BJ (cell line): ENCODE data around the gene OR10C1. TPM values are rescaled to one million over a fixed set of nuclear protein-coding genes. Genes with fewer than 3 reads are reported as not detected.

ENCODE experiments used
- CTCF ChIA-PET: fragments of 350-600 bp; formaldehyde crosslinking; extraction: SDS; loops from one replicate; lab custom pipeline; 2021; ENCODE audit warnings: antibody characterized with exemption, inconsistent platforms; lab: Yijun Ruan, JAX
- POLR2A ChIA-PET: fragments of 300-600 bp; sonication (Branson Sonifier 250); formaldehyde crosslinking; extraction: SDS; loops from one replicate; lab custom pipeline; 2021; ENCODE audit warnings: antibody characterized with exemption; lab: Charles Lee
- DNase-seq: peaks from one replicate; pipeline ENCODE4 v3.0.0-alpha.2; 2011; ENCODE audit warnings: low read depth
- H3K27me3 ChIP-seq: 2 replicates; pipeline ENCODE4 v1.6.0; 2011; ENCODE audit warnings: low read length; ENCODE audit not compliant: control insufficient read depth, insufficient read depth
- H3K36me3 ChIP-seq: 2 replicates; pipeline ENCODE4 v1.5.1; 2011; ENCODE audit warnings: low read length; ENCODE audit not compliant: control insufficient read depth, insufficient read depth
- H3K4me3 ChIP-seq: 2 replicates; pipeline ENCODE4 v1.5.1; 2011; ENCODE audit warnings: low read depth, mild to moderate bottlenecking, control low read depth, low read length
- polyA plus RNA-seq: library from polyadenylated mRNA; depleted of rRNA; stranded (reverse); fragments of >200 nt; gene quantifications from 2 replicates; pipeline ENCODE4 v1.2.3, GENCODE V29; 2011
- TF ChIP-seq, protein P1 (sequence below): IDR thresholded peaks from 2 replicates; pipeline ENCODE4 v1.5.1; 2011; ENCODE audit warnings: low read depth, mild to moderate bottlenecking, control low read depth, inconsistent platforms, low read length, moderate library complexity; ENCODE audit not compliant: insufficient read depth

Gene OR10C1
- polyA plus RNA-seq, 1 experiment: not detected

DNA sequence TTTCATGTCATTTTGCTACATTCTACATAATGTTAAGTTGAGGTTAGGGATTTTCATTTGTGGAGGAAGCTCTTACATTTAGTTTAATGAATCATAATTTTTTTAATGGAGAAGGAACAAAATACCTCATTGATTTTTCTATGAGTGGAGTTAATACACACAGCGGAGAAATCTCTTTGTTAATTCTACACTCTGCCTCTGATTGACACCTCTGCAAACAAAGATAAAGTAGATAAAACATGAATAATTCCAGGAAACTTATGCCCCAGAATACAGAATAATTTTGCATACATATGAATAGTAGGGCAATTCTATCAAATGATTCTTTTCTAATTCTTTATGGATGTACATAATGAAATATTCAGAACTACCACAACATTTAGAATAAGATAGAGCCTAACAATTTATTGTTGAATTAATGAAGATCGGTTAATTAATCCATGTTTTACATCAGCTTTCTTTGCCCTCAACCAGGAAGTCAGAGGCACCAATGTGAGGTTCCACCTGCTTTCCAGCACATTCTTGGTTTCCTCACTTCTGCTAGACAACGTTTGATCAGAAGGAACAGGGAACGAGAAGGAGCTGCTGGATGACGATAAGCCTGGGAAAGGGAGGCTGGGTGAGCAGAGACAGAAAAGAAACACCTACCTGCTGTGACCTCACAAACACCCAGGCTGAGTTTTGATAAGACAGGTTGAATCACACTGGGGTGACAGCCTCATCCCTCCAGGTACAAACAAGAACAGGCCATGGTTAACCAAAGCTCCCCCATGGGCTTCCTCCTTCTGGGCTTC, 22.1 kb downstream of the OR10C1 start:
- TF ChIP-seq, protein P1, sequence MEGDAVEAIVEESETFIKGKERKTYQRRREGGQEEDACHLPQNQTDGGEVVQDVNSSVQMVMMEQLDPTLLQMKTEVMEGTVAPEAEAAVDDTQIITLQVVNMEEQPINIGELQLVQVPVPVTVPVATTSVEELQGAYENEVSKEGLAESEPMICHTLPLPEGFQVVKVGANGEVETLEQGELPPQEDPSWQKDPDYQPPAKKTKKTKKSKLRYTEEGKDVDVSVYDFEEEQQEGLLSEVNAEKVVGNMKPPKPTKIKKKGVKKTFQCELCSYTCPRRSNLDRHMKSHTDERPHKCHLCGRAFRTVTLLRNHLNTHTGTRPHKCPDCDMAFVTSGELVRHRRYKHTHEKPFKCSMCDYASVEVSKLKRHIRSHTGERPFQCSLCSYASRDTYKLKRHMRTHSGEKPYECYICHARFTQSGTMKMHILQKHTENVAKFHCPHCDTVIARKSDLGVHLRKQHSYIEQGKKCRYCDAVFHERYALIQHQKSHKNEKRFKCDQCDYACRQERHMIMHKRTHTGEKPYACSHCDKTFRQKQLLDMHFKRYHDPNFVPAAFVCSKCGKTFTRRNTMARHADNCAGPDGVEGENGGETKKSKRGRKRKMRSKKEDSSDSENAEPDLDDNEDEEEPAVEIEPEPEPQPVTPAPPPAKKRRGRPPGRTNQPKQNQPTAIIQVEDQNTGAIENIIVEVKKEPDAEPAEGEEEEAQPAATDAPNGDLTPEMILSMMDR: no peak
- no peaks in the 10 kb centered on the region for H3K36me3 ChIP-seq
- H3K4me3 ChIP-seq: no peak overlapping the region
- POLR2A ChIA-PET: no interaction called here
- H3K27me3 ChIP-seq: no peaks in the 10 kb centered on the region
- DNase-seq: no peak
- CTCF ChIA-PET: no interaction called here

DNA sequence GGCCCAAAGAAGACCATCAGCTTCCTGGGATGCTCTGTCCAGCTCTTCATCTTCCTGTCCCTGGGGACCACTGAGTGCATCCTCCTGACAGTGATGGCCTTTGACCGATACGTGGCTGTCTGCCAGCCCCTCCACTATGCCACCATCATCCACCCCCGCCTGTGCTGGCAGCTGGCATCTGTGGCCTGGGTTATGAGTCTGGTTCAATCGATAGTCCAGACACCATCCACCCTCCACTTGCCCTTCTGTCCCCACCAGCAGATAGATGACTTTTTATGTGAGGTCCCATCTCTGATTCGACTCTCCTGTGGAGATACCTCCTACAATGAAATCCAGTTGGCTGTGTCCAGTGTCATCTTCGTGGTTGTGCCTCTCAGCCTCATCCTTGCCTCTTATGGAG, 22.9 kb downstream of the OR10C1 start:
- no peak overlapping the region for H3K4me3 ChIP-seq
- TF ChIP-seq, protein P1: no peak
- ChIA-PET CTCF (no interaction called here), POLR2A (no interaction called here)
- DNase-seq: no peak
- H3K36me3 ChIP-seq: no peaks in the 10 kb centered on the region
- H3K27me3 ChIP-seq: no peaks in the 10 kb centered on the region

DNA sequence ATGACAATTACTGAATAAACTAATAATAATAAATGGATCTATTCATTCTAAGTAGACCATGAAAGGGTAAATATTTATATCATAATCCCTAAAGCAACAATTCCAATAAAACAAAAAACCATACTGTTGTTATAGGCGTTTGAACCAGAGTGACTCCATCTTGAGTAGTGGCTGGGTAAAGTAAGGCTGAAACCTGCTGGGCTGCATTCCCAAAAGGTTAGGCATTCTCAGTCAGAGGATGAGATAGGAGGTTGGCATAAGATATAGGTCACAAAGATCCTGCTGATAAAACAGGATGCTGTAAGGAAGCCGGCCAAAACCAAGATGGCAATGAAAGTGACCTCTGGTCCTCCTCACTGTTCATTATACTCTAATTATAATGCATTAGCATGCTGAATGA, 26.2 kb downstream of the OR10C1 start:
- Histone ChIP-seq H3K27me3 (no peaks in the 10 kb centered on the region), H3K36me3 (no peaks in the 10 kb centered on the region), H3K4me3 (no peak overlapping the region)
- DNase-seq: no peak
- CTCF ChIA-PET: no interaction called here
- TF ChIP-seq, protein P1: no peak
- POLR2A ChIA-PET: no interaction called here

DNA sequence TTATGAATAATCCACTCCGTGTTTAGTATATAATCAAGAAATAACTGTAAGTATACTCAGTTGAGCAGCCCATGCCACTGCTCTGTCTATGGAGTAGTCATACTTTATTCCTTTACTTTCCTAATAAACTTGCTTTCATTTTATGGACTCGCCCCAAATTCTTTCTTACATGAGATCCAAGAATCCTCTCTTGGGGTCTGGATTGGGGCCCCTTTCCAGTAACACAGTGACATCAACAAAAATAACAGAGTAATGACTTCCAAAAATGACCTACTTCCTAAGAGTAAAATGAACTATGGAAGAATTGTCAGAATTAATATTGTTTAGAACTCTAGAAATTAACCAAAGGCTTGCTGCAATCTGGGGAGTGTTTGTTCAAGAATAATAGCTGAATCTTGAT, 26.7 kb downstream of the OR10C1 start:
- Histone ChIP-seq H3K4me3 (no peak overlapping the region), H3K27me3 (no peaks in the 10 kb centered on the region), H3K36me3 (no peaks in the 10 kb centered on the region)
- POLR2A ChIA-PET: no interaction called here
- CTCF ChIA-PET: no interaction called here
- DNase-seq: no peak
- TF ChIP-seq, protein P1: no peak

DNA sequence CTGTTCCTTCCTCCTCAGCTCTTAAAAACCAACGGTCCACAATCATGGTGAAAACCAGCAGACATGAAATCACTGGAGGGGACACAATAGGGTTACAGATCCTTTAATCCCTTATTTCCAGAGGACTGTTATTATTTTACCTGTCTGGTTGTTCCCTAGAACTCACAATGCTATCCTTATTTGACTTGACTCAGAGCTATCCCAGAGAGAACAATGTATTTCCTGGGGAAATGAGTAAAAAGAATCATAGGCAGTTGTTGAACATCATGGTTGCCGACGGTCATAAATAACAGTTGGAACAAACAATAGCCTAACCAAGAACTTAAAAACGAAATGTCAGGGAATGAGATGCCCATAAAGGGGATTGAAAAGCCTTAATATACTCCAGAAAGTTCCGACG, 27.1 kb downstream of the OR10C1 start:
- POLR2A ChIA-PET: no interaction called here
- Histone ChIP-seq H3K27me3 (no peaks in the 10 kb centered on the region), H3K4me3 (no peak overlapping the region), H3K36me3 (no peaks in the 10 kb centered on the region)
- TF ChIP-seq, protein P1: no peak
- CTCF ChIA-PET: no interaction called here
- no peak for DNase-seq
